K562 (cell line): ENCODE measurements around the gene IGF2BP3.

Experiments used
- ETV6 ChIP-seq, 3 experiments: fragments of 150-350 bp in 1 of 3; sonication (generic) in 1 of 3; formaldehyde crosslinking in 1 of 3; IDR thresholded peaks; 2 replicates each; pipeline versions ENCODE4 v1.6.1 to v1.8.0; 2014 to 2022; ENCODE audit warnings: borderline replicate concordance in 2 of 3, low read depth in 2 of 3, antibody characterized with exemption in 1 of 3, low read length in 1 of 3, mild to moderate bottlenecking in 1 of 3, missing genetic modification reagents in 1 of 3
- GATAD2A ChIP-seq: fragments of 450-650 bp; IDR thresholded peaks from 2 replicates; pipeline ENCODE4 v1.6.1; 2017
- KLF1 ChIP-seq: fragments of 450-650 bp; IDR thresholded peaks from 2 replicates; pipeline ENCODE4 v1.6.1; 2016; ENCODE audit warnings: missing genetic modification characterization, missing compliant biosample characterization
- MLX ChIP-seq, 2 experiments: fragments of 450-650 bp in 1 of 2; sonication (generic) in 1 of 2; formaldehyde crosslinking; conservative IDR thresholded peaks; 2 replicates each; pipeline versions ENCODE4 v1.4.0 to v1.8.1; 2020 to 2022; ENCODE audit warnings: mild to moderate bottlenecking in 1 of 2, missing genetic modification reagents in 1 of 2
- MTA2 ChIP-seq: fragments of 450-650 bp; IDR thresholded peaks from 2 replicates; pipeline ENCODE4 v1.6.1; 2016; ENCODE audit warnings: low read depth
- SMC3 ChIP-seq: conservative IDR thresholded peaks from 2 replicates; pipeline ENCODE4 v1.6.1; 2011; ENCODE audit warnings: low read depth, low read length, improper control_type of control experiment; ENCODE audit not compliant: insufficient read depth
- YY1 ChIP-seq, 3 experiments: IDR thresholded peaks; 2 replicates each; pipeline ENCODE4 v1.6.1; 2011; ENCODE audit warnings: low read length in 2 of 3, mild to moderate bottlenecking in 2 of 3, moderate library complexity in 2 of 3, borderline replicate concordance in 1 of 3, control low read depth in 1 of 3, low read depth in 1 of 3; ENCODE audit not compliant: insufficient read depth in 3 of 3, insufficient replicate concordance in 2 of 3, control insufficient read depth in 1 of 3, insufficient read length in 1 of 3; ENCODE audit errors: extremely low read depth in 1 of 3
- ZBTB9 ChIP-seq: fragments of 450-650 bp; formaldehyde crosslinking; IDR thresholded peaks from 2 replicates; pipeline ENCODE4 v1.4.0; 2020; ENCODE audit warnings: mild to moderate bottlenecking, moderate library complexity
- ZNF384 ChIP-seq: IDR thresholded peaks from 2 replicates; pipeline ENCODE4 v1.6.1; 2012; ENCODE audit warnings: low read depth, low read length, improper control_type of control experiment
- ZNF766 ChIP-seq: fragments of 200-800 bp; sonication (Bioruptor generic); conservative IDR thresholded peaks from 2 replicates; pipeline ENCODE4 v1.6.1; 2016; ENCODE audit warnings: missing genetic modification characterization, missing compliant biosample characterization
- ZSCAN29 ChIP-seq: fragments of 450-650 bp; IDR thresholded peaks from 2 replicates; pipeline ENCODE4 v1.6.1; 2017
- TF ChIP-seq, protein P1 (sequence below): sonication (generic); formaldehyde crosslinking; IDR thresholded peaks from 2 replicates; pipeline ENCODE4 v1.8.1; 2023; ENCODE audit warnings: mild to moderate bottlenecking, missing genetic modification reagents
- TF ChIP-seq, protein P2 (sequence below), 3 experiments: IDR thresholded peaks in 2 of 3; conservative IDR thresholded peaks in 1 of 3; 2 replicates each; pipeline ENCODE4 v1.5.1; 2011 to 2012; ENCODE audit warnings: low read length in 3 of 3, mild to moderate bottlenecking in 3 of 3, control low read depth in 2 of 3, improper control_type of control experiment in 1 of 3, inconsistent platforms in 1 of 3, low read depth in 1 of 3, mixed read lengths in 1 of 3, moderate library complexity in 1 of 3; ENCODE audit not compliant: insufficient read depth in 2 of 3

- TF ChIP-seq YY1 (IDR thresholded peaks at IDR 0.05; ENCODE audit: borderline replicate concordance in 1 of 3, control insufficient read depth in 1 of 3, extremely low read depth in 1 of 3, insufficient read depth in 3 of 3, insufficient read length in 1 of 3, insufficient replicate concordance in 2 of 3, low read depth in 1 of 3, low read length in 2 of 3) (no peak), ZNF384 (no peak), ZSCAN29 (no peak), MLX (CRISPR knock-in tag; conservative IDR thresholded peaks at IDR 0.05) (no peak), MTA2 (no peak), ETV6 (IDR thresholded peaks at IDR 0.05; ENCODE audit: borderline replicate concordance in 1 of 2, low read depth in 2 of 2, low read length in 1 of 2) (no peak), ETV6 (CRISPR knock-in tag; IDR thresholded peaks at IDR 0.05; ENCODE audit: borderline replicate concordance) (no peak), ZNF766 (CRISPR knock-in tag) (no peak), KLF1 (tag) (no peak), GATAD2A (no peak), ZBTB9 (CRISPR knock-in tag) (no peak), SMC3 (no peak)
- TF ChIP-seq, protein P1, sequence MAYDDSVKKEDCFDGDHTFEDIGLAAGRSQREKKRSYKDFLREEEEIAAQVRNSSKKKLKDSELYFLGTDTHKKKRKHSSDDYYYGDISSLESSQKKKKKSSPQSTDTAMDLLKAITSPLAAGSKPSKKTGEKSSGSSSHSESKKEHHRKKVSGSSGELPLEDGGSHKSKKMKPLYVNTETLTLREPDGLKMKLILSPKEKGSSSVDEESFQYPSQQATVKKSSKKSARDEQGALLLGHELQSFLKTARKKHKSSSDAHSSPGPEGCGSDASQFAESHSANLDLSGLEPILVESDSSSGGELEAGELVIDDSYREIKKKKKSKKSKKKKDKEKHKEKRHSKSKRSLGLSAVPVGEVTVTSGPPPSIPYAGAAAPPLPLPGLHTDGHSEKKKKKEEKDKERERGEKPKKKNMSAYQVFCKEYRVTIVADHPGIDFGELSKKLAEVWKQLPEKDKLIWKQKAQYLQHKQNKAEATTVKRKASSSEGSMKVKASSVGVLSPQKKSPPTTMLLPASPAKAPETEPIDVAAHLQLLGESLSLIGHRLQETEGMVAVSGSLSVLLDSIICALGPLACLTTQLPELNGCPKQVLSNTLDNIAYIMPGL (CRISPR knock-in tag): no peak
- TF ChIP-seq, protein P2, sequence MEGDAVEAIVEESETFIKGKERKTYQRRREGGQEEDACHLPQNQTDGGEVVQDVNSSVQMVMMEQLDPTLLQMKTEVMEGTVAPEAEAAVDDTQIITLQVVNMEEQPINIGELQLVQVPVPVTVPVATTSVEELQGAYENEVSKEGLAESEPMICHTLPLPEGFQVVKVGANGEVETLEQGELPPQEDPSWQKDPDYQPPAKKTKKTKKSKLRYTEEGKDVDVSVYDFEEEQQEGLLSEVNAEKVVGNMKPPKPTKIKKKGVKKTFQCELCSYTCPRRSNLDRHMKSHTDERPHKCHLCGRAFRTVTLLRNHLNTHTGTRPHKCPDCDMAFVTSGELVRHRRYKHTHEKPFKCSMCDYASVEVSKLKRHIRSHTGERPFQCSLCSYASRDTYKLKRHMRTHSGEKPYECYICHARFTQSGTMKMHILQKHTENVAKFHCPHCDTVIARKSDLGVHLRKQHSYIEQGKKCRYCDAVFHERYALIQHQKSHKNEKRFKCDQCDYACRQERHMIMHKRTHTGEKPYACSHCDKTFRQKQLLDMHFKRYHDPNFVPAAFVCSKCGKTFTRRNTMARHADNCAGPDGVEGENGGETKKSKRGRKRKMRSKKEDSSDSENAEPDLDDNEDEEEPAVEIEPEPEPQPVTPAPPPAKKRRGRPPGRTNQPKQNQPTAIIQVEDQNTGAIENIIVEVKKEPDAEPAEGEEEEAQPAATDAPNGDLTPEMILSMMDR (IDR thresholded peaks at IDR 0.05 in 2 of 3, conservative IDR thresholded peaks at IDR 0.05 in 1 of 3; ENCODE audit: insufficient read depth in 2 of 3, low read depth in 1 of 3, low read length in 3 of 3): no peak
Observed at GRCh38 chr7:23410446-23411183, 59.7 kb downstream of the IGF2BP3 start.
